ENCODE data around the gene DAPK2. TPM values are rescaled to one million over a fixed set of nuclear protein-coding genes. Genes with fewer than 3 reads are reported as not detected.
A peak's percentile ranks its signal among the peaks of the same experiment; 100 is the strongest.

Gene DAPK2
- total and polyA plus RNA-seq, 2 of the 13 experiments (the other 11 are each of a cell fraction or from before 2014, with no cell fraction given) = 0.33 to 0.63 TPM

- TF ChIP-seq, protein P1, sequence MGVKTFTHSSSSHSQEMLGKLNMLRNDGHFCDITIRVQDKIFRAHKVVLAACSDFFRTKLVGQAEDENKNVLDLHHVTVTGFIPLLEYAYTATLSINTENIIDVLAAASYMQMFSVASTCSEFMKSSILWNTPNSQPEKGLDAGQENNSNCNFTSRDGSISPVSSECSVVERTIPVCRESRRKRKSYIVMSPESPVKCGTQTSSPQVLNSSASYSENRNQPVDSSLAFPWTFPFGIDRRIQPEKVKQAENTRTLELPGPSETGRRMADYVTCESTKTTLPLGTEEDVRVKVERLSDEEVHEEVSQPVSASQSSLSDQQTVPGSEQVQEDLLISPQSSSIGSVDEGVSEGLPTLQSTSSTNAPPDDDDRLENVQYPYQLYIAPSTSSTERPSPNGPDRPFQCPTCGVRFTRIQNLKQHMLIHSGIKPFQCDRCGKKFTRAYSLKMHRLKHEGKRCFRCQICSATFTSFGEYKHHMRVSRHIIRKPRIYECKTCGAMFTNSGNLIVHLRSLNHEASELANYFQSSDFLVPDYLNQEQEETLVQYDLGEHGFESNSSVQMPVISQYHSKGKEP (CRISPR knock-in tag; IDR thresholded peaks at IDR 0.05) = no peak
- no peak for TF ChIP-seq CBFB (CRISPR knock-in tag; IDR thresholded peaks at IDR 0.05)
- no peak; the same call in 1 of the 2 replicates for TF ChIP-seq ZNF501 (CRISPR knock-in tag; IDR thresholded peaks at IDR 0.05)
- TF ChIP-seq ZNF510 (CRISPR knock-in tag; IDR thresholded peaks at IDR 0.05; ENCODE audit: low read depth) = 0 out of 2 replicates have a peak, but pooled peaks have one; percentile 17
- no peak for TF ChIP-seq ZNF274 (CRISPR knock-in tag; IDR thresholded peaks at IDR 0.05)
- no peak for TF ChIP-seq PHB2 (IDR thresholded peaks at IDR 0.05; ENCODE audit: partially characterized antibody)
- no peak for TF ChIP-seq HOXA9 (CRISPR knock-in tag; IDR thresholded peaks at IDR 0.05; ENCODE audit: borderline replicate concordance)
- no peak; the same call in 1 of the 2 replicates for TF ChIP-seq ZSCAN31 (CRISPR knock-in tag; IDR thresholded peaks at IDR 0.05; ENCODE audit: low read depth)
- no peak for TF ChIP-seq HHEX (CRISPR knock-in tag; IDR thresholded peaks at IDR 0.05)
- no peak for TF ChIP-seq ZNF282 (IDR thresholded peaks at IDR 0.05; ENCODE audit: partially characterized antibody)
- TF ChIP-seq POGZ (CRISPR knock-in tag; IDR thresholded peaks at IDR 0.05) = no peak
- 0 out of 2 replicates have a peak, but pooled peaks have one; percentile 39 for TF ChIP-seq SP140L (CRISPR knock-in tag; IDR thresholded peaks at IDR 0.05; ENCODE audit: borderline replicate concordance)
- no peak for TF ChIP-seq TMF1 (CRISPR knock-in tag; IDR thresholded peaks at IDR 0.05; ENCODE audit: low read depth)
- no peak for TF ChIP-seq ARNTL (CRISPR knock-in tag; IDR thresholded peaks at IDR 0.05)
- TF ChIP-seq DNMT3B (CRISPR knock-in tag; conservative IDR thresholded peaks at IDR 0.05) = no peak
- TF ChIP-seq, protein P2, sequence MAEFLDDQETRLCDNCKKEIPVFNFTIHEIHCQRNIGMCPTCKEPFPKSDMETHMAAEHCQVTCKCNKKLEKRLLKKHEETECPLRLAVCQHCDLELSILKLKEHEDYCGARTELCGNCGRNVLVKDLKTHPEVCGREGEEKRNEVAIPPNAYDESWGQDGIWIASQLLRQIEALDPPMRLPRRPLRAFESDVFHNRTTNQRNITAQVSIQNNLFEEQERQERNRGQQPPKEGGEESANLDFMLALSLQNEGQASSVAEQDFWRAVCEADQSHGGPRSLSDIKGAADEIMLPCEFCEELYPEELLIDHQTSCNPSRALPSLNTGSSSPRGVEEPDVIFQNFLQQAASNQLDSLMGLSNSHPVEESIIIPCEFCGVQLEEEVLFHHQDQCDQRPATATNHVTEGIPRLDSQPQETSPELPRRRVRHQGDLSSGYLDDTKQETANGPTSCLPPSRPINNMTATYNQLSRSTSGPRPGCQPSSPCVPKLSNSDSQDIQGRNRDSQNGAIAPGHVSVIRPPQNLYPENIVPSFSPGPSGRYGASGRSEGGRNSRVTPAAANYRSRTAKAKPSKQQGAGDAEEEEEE (CRISPR knock-in tag; IDR thresholded peaks at IDR 0.05; ENCODE audit: borderline replicate concordance) = no peak
- no peak for TF ChIP-seq ZNF746 (CRISPR knock-in tag; IDR thresholded peaks at IDR 0.05)
- TF ChIP-seq TIGD3 (CRISPR knock-in tag; IDR thresholded peaks at IDR 0.05; ENCODE audit: borderline replicate concordance) = no peak
- no peak for TF ChIP-seq AKAP8 (CRISPR knock-in tag; IDR thresholded peaks at IDR 0.05)
- TF ChIP-seq CCDC6 (CRISPR knock-in tag; IDR thresholded peaks at IDR 0.05) = no peak
- TF ChIP-seq JUND (CRISPR knock-in tag; IDR thresholded peaks at IDR 0.05) = no peak
- TF ChIP-seq BRCA1 (CRISPR knock-in tag; IDR thresholded peaks at IDR 0.05) = no peak
- no peak for TF ChIP-seq ZBTB4 (CRISPR knock-in tag; IDR thresholded peaks at IDR 0.05; ENCODE audit: borderline replicate concordance)
Measured at GRCh38 chr15:64092864-64093626, 46.8 kb upstream of the DAPK2 start (continued).

All from HepG2 (cell line).